NOMO-1 treated with dmso at 0.1 percent for 144 hours (cell line): Measurements from ENCODE around the gene SMLR1.
A peak's percentile ranks its signal among the peaks of the same experiment; 100 is the strongest.

Source experiments
- DNase-seq: peaks from one replicate; lab custom pipeline; 2025; ENCODE audit not compliant: unreplicated experiment; lab: John Stamatoyannopoulos, UW

Gene SMLR1

GRCh38 chr6:130849594-130849993, 22.4 kb downstream of the SMLR1 start:
- DNase-seq = no peak

DNA sequence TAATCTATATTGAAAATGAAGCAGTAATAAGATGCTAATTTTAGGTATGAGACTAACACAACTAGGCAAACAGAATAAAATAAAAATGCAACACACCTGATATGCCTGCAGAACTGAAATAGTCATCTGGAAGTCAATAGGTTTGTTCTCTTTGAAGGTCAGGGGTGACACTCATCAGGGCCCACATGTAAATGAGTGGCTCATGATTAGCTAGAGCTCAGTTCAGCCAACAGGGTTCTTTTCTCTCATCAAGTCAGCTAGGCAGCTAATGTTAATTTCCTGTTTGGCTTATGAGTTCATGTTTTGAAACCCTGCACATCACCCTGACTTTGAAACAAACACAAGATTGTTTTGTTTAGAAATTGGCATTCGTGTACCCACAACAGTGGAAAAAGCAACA, 23.8 kb downstream of the SMLR1 start:
- DNase-seq = no peak

DNA sequence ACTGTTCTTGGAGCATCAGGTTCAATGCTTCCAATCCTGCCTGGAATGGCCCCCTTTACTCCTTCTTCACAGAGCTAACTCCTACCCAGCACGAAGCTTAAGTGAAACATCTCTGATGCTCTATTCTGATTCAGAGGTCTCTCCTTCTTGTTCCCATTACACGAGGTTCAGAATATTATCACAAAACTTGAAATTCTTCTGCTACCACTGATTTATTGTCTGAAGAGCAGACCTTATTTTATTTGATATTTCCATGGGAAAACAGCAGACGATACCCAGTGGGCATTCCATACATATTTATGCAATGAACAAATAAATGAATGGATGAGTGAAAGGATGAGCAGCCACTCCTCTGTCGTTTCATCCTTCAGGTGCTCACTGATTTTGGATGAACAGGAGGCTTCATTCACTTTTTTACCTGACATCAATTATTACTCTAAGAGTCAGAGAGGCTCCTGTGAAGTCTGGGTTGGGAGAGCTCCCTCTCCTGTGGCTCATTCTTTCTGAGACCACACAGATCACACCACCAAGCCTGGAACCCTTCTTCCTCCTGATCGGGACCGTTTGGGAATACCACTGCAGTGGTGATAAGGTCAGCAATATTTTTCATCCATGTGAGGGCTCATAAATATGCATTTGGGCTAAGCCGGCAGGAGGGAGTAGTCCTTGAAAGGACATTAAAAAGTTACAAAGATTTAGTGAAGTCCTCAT, 25.8 kb downstream of the SMLR1 start:
- DNase-seq = no peak

DNA sequence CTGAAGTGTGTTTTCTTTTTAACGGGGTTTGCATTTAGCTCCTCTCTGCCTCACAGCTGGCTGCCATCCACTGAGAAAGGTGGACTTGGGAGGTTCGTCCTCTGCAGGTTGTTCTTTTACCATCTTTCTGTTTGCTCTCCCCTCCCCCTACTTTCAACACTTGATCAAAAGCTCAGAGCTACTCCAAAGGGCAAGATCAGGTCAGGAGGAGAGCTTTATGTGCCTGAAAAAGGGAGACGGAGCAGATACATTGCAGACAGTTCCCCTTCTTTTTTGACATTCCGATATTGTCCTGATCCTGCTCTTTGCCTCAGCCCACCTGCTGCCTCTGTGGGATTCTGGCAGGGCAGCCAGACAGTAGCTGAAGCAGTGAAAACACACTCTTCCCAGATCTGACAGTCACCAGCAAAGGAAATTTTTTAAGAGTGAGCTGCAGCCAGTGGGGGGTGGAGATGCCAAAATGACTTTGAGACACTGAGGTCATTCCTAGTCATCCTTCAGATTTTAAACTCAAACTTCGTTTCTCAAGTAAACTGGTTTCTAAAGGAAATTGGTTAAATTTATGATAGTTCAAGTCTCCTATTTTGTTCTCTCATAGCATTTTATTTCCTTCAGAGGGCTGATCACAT, 26.5 kb downstream of the SMLR1 start:
- no peak for DNase-seq

- DNase-seq = no peak
Measured at GRCh38 chr6:130858054-130858453, 30.8 kb downstream of the SMLR1 start.

GRCh38 chr6:130858498-130859160, 31.4 kb downstream of the SMLR1 start:
- no peak for DNase-seq

- no peak for DNase-seq
Measured at GRCh38 chr6:130859161-130859867, 32.1 kb downstream of the SMLR1 start.

- no peak for DNase-seq
Measured at GRCh38 chr6:130862370-130862769, 35.2 kb downstream of the SMLR1 start.

DNA sequence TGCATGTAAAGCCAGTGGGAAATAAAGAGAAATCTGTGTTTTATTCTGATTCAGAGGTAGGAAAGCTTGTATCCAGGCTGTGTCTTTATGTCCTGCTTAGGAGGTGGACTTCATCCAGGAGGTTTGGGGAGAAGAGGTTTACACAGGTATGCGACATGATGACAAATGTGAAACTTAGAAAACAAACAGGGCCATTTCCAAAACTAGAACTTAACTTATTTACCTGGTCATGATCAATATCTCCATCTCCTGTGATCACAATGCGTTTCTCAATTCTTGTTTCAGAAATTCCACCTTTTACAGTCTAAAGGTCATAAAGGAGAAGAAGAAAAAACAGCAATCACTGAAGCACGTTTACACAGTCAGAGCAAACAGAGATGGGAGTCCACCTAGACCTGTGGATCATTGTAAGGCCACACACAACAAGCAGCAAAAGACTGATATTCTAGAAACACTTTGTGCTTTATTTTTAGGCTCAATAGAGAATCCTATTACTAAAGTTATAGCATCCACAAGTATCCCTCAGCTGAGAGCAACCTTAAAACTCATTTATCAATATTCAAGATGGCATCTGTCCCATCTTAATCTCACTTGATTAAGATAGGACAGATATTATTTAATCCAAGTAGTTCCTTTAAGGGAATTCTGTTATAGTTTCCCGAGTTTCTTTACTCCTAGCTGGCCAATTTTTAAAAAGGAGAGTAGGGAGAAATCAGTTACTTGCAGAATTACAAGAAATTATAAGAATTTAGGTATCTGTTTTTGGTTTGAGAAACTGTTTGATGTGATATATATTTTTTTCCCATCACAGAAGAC, 36.4 kb downstream of the SMLR1 start:
- no peak for DNase-seq

DNA sequence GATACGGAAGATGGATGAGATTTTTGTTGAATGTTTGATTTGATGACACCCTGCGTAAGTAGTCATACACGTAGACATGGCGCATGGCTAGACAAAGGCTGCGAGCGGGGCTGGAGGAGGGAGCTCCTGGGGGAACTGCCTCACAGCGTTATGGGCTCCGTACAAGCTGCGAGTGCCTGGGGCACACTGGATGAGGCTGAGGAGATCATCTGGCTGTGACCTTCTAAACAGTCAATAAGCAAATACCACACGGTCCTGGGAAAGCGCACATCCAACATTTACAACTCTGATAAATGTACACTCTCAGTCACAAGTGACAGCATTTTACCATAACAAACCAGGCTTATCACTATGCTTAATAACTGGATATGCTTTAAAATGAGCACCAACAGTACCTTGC, 37.1 kb downstream of the SMLR1 start:
- DNase-seq = no peak

DNA sequence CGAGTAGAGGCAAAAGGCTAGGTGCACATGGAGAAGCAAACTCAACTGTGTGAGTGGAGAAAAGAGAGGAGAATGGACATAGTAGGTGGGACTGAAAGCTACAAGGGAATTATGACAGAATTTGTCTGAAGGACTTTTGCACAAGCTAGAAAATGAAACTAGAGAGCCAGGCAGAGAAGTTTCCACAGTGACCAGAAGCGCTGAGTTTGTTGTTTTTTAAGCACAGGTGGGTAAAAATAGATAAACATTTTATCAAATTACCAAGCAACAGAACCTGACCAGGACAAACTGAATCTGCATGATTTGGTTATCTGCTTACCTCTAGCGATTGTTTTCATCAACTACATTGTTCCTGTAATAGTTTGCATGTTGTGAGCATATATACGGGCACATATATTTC, 38.6 kb downstream of the SMLR1 start:
- DNase-seq = no peak

GRCh38 chr6:130869681-130870080, 42.5 kb downstream of the SMLR1 start:
- DNase-seq = no peak

DNA sequence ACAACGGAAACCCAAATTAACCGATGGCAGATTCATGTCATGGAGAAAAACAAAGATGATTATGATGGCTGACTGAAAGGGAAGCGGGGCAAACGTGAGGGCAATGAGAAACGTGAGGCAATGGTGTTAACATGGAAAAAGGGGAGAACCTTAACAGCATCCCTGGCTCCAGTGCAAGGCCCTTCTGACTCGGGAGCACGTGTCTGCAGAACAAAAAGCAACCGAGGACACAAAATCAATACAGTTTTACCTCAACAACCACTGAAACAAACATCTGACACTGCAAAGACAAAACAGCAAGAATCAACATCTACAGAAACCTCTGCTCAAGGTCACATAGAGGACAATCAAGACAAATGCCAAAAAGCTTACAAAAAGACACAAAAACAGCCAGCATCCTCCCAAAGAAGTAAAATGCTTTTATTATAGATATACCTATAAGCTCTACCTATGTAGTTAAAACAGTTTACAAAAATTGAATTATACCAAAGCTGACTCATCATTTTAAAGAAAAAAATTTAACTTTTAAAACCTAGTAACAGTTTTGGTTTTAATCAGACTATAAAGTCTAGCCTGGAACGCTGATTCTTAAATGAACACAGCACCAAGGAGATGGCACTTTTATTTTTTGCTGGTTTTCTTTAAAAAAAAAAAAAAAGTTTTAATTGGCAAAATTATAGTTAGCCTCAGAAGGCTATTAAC, 43.1 kb downstream of the SMLR1 start:
- DNase-seq = no peak

GRCh38 chr6:130872250-130873095, 45.3 kb downstream of the SMLR1 start:
- DNase-seq = peak; percentile 4

DNA sequence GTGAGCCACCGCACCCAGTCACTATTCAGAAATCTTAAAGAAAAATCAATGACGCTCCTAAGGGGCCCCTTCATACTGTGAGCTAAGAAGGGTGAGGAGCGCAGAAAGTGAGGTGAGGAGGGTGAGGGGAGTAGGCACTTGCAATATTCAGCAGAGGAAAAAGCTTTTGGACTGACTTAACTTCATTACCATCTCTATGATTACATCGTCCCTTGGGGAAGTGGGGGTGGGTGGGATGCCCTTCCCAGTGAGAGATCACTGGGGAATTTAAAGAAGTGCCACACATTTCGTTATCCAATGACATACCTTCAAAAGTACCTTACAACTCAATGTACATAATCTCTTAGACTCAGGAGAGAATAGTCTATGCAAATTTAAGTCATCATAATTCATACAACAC, 46.5 kb downstream of the SMLR1 start:
- no peak for DNase-seq

- DNase-seq = no peak
Measured at GRCh38 chr6:130879826-130880225, 52.6 kb downstream of the SMLR1 start.

DNA sequence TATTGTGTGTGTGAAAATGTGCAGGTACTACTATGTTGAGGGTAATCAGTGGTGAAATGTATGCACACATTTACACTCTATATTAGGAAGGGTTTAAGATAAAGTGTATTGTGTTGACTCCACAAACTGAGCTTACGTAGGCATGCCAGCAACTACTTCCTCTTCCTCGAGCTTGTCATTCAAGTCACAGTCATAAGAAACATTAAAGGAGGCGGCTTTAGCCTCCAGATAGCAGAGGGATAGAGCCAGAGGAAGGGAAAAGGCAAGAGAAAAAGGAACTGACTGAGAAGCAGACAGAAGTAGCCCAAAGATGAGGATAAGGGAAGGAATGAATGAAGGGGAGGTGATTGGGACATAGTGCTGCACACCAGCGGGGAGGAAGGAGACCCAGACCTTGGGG, 55.2 kb downstream of the SMLR1 start:
- DNase-seq = peak; percentile 6

- DNase-seq = peak; percentile 35
Measured at GRCh38 chr6:130885392-130886192, 58.4 kb downstream of the SMLR1 start.
